UCSD-AML1 (cell line): ENCODE measurements around the gene PPP2R3C.
"Not testable (repeated sequence)": the region's sequence is repeated elsewhere in the genome, so short reads cannot be mapped to it uniquely, and the experiment has no call there.

ENCODE experiments used
- DNase-seq: peaks from one replicate; lab custom pipeline; 2025; ENCODE audit not compliant: unreplicated experiment; lab: John Stamatoyannopoulos, UW

PPP2R3C gene

GRCh38 chr14:35065731-35066130 lies 56.1 kb downstream of the PPP2R3C start:
- DNase-seq = not testable (repeated sequence)

GRCh38 chr14:35061113-35061791 lies 60.5 kb downstream of the PPP2R3C start:
- DNase-seq = not testable (repeated sequence)

- no peak for DNase-seq
These were observed 69.2 kb downstream of the PPP2R3C start for GRCh38 chr14:35052637-35053036.

DNA sequence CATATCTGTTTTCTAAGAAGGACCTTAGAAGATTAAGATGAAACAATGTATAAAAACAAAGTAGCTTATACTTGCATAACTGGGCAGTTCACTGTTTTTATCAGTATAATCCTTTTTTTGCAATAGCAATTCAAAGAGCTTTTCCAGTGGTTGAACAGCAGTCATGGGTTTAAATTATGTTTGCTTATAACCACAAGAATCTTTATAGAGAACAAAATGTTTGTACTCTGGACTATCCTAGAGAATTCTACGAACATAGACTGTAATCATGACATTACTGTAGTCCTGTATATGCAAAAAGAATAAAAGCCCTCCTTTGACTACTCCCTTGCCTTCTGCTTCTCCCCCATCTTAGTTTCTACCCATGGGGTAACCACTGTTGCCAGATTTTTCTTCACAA lies 70.0 kb downstream of the PPP2R3C start:
- no peak for DNase-seq

DNA sequence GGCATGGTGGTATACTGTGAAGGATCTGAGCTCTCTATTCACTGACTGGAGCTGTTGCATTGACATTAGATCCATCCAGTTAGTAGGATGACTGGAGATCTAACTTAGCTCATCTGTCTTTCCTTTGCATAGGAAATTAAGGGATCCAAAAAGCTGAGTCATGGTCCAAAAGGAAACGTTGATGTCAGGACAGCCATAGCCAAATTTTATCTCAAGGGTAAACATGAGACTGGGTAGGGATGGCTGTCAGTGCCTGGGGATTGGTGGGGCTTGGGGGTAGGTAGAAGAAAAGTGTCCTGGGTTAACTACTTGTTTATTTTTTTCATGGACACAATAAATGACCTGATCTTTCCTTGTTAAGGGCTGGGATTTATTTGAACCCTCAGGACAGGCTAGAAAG lies 71.1 kb downstream of the PPP2R3C start:
- no peak for DNase-seq

DNA sequence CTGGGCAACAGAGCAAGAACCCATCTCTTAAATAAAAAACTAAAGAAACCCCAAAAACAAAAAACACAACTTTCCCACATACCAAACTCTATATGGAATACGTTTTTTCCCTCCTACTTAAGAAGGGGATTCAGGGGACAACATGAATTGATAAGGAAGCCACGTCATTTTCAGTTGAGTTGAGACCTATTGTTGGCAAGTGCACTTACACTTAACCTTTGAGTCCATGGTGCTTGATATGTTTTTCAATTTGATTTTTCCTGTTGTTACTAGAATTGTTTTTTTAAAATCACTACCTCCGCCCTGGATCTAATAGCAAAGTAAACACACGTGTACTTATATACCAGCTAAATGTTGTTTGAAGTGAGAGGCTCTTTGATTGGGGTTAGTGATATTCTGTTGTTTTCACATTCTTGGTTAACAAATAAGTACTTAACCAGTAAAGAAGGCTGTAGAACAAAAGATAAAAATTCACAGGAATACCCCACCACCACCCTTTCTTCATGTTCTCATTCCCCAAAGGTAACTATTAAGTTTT lies 73.7 kb downstream of the PPP2R3C start:
- DNase-seq = no peak

DNA sequence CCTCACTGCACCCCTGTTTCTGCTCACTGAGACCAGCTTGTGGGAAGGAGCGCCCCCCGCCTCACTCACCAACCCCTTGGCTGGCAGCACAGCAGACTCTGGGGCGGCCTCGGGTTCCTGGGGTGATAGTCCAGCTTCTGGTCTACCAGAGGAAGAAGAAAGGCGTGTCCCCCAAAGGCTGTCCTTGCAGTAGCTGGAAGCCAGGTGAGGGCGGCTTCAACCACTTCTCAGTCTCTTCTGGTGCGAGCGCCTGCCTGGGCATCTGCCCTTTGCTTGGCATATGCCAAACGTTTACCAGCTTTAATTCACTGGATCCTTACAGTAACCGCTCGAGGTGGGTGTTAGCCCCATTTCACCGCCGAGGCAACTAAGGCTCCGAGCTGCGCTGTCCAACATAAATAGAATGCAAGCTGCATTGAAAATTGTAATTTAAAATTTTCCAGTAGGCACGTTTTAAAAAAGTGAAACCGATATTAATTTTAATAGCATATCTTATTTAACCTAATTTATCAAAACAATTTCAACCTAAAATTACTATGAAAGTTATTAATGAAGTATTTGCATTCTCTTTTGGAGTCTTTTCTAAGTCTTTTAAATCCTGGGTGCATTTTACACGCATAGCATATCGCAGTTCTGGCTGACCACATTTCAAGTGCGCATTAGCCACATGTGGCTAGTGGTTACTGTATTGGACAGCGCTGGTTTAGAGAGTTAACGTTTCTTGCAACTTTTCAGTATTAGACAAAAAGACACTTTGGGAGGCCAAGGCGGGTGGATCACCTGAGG lies 74.8 kb downstream of the PPP2R3C start:
- peak; percentile 77 for DNase-seq

- DNase-seq = peak; percentile 99
These were observed 75.6 kb downstream of the PPP2R3C start, which contains the start of gene FAM177A1 for GRCh38 chr14:35046048-35046750. FAM177A1 (plus strand) TSS chr14:35046272; CDS start chr14:35046464, 192 bp downstream.

- no peak for DNase-seq
These were observed 76.1 kb downstream of the PPP2R3C start for GRCh38 chr14:35045798-35046047.

DNA sequence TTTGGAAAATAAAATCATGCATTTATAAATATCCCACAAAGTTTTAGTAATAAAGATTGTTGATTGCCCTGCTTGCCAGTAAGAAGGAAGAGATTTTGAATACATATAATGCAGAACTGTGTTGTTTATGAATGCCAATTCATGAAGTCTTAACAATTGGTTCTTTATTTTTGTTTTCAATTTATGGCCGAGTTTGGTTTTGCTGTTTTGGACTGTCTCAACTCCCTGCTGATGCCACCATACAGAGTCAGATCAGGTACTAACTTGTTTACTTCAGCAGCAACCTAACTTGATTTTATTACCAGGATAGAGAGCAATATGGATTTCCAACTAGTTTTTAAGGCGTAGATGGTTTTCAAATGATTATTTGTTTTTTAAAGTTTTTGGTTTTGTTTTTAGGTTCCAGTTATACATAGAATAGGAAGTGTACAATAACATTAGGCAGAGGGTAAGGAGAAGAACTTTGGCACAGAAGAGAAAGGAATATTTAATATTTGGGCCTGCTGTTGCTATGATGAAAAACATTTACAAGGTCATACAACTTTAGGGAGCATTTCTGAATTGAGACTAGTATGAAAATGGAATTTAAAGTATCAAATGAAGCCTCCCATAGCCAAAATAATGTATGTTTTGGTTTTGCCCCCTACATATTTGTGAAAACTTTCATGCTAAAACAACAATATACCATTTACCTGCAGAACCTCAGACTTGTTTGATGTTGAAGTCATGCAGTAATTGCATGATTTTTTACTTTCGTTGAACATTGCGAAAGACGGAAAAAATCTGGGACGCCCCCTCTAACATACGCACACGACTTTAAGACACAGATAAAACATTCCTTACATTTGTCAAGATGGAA lies 76.6 kb downstream of the PPP2R3C start:
- no peak for DNase-seq

GRCh38 chr14:35043046-35043445 lies 78.7 kb downstream of the PPP2R3C start:
- no peak for DNase-seq

DNA sequence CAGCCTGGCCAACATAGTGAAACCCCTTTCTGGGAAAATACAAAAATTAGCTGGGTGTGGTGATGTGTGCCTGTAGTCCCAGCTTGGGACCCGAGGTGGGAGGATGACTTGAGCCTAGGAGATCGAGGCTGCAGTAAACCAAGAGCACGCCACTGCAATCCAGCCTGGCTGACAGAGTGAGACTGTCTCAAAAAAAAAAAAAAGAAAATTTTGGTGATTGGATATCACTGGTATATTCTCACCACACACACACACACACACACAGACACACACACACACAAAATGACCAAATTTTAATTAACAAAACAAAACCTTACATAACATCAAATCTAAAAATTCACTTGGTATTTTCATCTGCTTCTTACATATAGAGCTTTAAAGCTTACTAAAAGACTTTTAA lies 79.2 kb downstream of the PPP2R3C start:
- no peak for DNase-seq

DNA sequence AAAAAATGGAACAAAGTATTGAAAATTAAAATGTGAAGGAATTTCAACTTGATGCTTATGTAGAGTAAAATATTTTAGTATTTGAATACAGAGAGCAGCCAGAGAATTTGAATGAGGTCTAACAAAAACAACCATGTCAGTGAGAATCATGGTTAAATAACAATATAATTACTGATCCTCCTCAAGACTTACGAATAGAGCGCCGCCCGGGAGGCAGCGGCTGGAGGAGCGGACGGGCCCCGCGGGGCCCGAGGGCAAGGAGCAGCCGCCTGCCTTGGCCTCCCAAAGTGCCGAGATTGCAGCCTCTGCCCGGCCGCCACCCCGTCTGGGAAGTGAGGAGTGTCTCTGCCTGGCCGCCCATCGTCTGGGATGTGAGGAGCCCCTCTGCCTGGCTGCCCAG lies 83.5 kb downstream of the PPP2R3C start:
- not testable (repeated sequence) for DNase-seq
